ENCODE measurements around the gene CHRNA9.

Gene CHRNA9

GRCh38 chr4:40300371-40301162 is 34.6 kb upstream of the CHRNA9 start:
- H3K4me1 Mint-ChIP-seq: peaks cover 9% of the 10 kb centered on the region
- DNase-seq: no peak
- peaks cover 4% of the 10 kb centered on the region for H3K27me3 Mint-ChIP-seq (ENCODE audit: low read depth, poor library complexity)
- no peak overlapping the region for H3K27ac Mint-ChIP-seq
- peaks cover 9% of the 10 kb centered on the region for H3K36me3 Mint-ChIP-seq (ENCODE audit: low read depth)
- no peak overlapping the region for H3K4me3 Mint-ChIP-seq
- peaks cover 20% of the 10 kb centered on the region for H3K9me3 Mint-ChIP-seq
- TF ChIP-seq, protein P1, sequence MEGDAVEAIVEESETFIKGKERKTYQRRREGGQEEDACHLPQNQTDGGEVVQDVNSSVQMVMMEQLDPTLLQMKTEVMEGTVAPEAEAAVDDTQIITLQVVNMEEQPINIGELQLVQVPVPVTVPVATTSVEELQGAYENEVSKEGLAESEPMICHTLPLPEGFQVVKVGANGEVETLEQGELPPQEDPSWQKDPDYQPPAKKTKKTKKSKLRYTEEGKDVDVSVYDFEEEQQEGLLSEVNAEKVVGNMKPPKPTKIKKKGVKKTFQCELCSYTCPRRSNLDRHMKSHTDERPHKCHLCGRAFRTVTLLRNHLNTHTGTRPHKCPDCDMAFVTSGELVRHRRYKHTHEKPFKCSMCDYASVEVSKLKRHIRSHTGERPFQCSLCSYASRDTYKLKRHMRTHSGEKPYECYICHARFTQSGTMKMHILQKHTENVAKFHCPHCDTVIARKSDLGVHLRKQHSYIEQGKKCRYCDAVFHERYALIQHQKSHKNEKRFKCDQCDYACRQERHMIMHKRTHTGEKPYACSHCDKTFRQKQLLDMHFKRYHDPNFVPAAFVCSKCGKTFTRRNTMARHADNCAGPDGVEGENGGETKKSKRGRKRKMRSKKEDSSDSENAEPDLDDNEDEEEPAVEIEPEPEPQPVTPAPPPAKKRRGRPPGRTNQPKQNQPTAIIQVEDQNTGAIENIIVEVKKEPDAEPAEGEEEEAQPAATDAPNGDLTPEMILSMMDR (IDR thresholded peaks at IDR 0.05): no peak

DNA sequence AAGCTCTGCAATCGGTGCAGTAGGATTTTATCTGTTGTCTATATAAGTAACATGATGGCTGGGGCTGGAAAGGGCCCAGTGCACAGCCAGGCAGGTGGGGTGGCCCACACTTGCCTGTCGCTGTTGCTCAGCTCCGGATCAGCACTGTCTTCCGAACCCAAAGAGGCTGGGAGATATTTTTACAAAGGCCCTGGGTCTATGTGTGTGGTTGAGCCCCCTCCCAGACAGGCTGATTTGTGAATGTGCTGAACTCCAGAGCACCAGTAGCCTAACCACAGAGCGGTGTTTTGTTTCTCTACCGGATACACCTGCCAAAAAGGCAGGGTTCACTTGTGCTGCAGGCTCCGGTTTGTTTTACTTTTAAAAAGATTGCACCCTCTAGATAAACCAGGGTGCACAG is 33.5 kb upstream of the CHRNA9 start:
- Mint-ChIP-seq H3K36me3 (ENCODE audit: low read depth) (peaks cover 9% of the 10 kb centered on the region), H3K9me3 (peaks cover 21% of the 10 kb centered on the region), H3K27ac (no peak overlapping the region), H3K4me3 (no peak overlapping the region), H3K4me1 (peaks cover 16% of the 10 kb centered on the region), H3K27me3 (ENCODE audit: low read depth, poor library complexity) (peaks cover 4% of the 10 kb centered on the region)
- TF ChIP-seq, protein P1 (IDR thresholded peaks at IDR 0.05): no peak
- no peak for DNase-seq

DNA sequence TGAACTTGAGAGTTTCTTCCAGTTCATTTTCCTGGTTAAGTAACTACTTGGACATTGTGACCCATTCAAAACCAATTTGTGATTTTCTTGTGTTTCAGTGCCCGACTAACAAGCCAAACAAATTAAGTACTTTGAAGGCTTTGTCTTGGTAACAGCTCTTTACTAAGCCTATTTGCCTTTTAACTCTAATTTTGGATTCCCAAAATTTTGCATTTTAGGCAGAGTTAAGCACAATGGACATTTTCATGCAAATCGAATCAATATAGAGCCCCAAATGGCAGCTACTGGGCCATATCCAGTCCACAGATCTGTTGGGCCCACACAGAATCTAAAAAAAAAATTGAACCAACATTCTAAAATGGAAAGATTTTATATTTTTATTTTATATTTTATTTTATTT is 31.4 kb upstream of the CHRNA9 start:
- DNase-seq: no peak
- H3K4me3 Mint-ChIP-seq: no peak overlapping the region
- no peak overlapping the region for H3K27ac Mint-ChIP-seq
- peaks cover 37% of the 10 kb centered on the region for H3K4me1 Mint-ChIP-seq
- TF ChIP-seq, protein P1 (IDR thresholded peaks at IDR 0.05): no peak
- H3K36me3 Mint-ChIP-seq (ENCODE audit: low read depth): peaks cover 9% of the 10 kb centered on the region
- H3K27me3 Mint-ChIP-seq (ENCODE audit: low read depth, poor library complexity): peaks cover 7% of the 10 kb centered on the region
- peaks cover 21% of the 10 kb centered on the region for H3K9me3 Mint-ChIP-seq

GRCh38 chr4:40305328-40306170 is 29.6 kb upstream of the CHRNA9 start:
- no peak for DNase-seq
- H3K36me3 Mint-ChIP-seq (ENCODE audit: low read depth): peaks cover 9% of the 10 kb centered on the region
- peaks cover 7% of the 10 kb centered on the region for H3K27me3 Mint-ChIP-seq (ENCODE audit: low read depth, poor library complexity)
- no peak overlapping the region for H3K4me3 Mint-ChIP-seq
- no peak overlapping the region for H3K27ac Mint-ChIP-seq
- H3K4me1 Mint-ChIP-seq: peaks cover 47% of the 10 kb centered on the region
- TF ChIP-seq, protein P1 (IDR thresholded peaks at IDR 0.05): no peak
- H3K9me3 Mint-ChIP-seq: peaks cover 21% of the 10 kb centered on the region

DNA sequence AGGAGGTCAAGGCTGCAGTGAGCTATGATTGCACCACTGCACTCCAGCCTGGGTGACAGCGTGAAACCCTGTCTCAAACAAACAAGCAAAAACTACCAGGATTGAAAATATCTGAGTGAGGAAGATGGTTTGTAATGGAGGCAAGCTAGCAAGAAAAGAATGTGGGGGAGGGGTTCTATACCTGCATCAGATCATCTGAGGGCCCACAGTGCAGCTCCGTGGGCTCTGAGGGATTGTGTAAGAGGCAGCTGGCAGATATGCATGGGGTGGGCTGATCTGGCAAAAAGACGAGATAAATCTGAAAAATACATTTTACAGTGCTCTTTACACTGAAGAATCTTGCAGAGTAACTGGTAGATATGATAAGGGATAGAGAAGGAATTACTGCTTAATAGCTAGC is 28.9 kb upstream of the CHRNA9 start:
- Mint-ChIP-seq H3K27ac (no peak overlapping the region), H3K4me3 (no peak overlapping the region)
- TF ChIP-seq, protein P1 (IDR thresholded peaks at IDR 0.05): no peak

More for the DNA sequence above, 28.9 kb upstream of the CHRNA9 start:
- H3K4me1 Mint-ChIP-seq: peaks cover 47% of the 10 kb centered on the region
- H3K27me3 Mint-ChIP-seq (ENCODE audit: low read depth, poor library complexity): peaks cover 7% of the 10 kb centered on the region
- peaks cover 21% of the 10 kb centered on the region for H3K9me3 Mint-ChIP-seq
- no peak for DNase-seq
- peaks cover 9% of the 10 kb centered on the region for H3K36me3 Mint-ChIP-seq (ENCODE audit: low read depth)

All from nephron progenitor cell (in vitro differentiated cells).